MCF 10A (cell line): ENCODE measurements around the gene KLK11. TPM values are rescaled to one million over a fixed set of nuclear protein-coding genes. Genes with fewer than 3 reads are reported as not detected.

Experiments
- BruUV-seq: library from RNA; stranded (reverse); fragments of 400-500 nt; replicated peaks from 2 replicates; lab custom pipeline; 2021; lab: Mats Ljungman, UMichigan
- CTCF ChIA-PET: fragments of 300-600 bp; sonication (Branson Sonifier 250); formaldehyde crosslinking; extraction: SDS; loops from one replicate; lab custom pipeline; 2021; ENCODE audit warnings: antibody characterized with exemption, inconsistent platforms; lab: Yijun Ruan, JAX
- POLR2A ChIA-PET: fragments of 300-600, 350-650 bp; sonication (Branson Sonifier 250); formaldehyde crosslinking; extraction: SDS; loops from one replicate; lab custom pipeline; 2020; ENCODE audit warnings: antibody characterized with exemption, inconsistent platforms; lab: Yijun Ruan, JAX
- DNase-seq: peaks from one replicate; pipeline ENCODE4 v3.0.0-alpha.2; 2018; ENCODE audit not compliant: unreplicated experiment
- H3K27ac Mint-ChIP-seq: one replicate; pipeline ENCODE4 v1.8.0; 2022; ENCODE audit warnings: mild to moderate bottlenecking, low read depth, mixed read lengths; ENCODE audit not compliant: unreplicated experiment
- H3K27me3 Mint-ChIP-seq: one replicate; pipeline ENCODE4 v1.8.0; 2022; ENCODE audit warnings: mixed read lengths; ENCODE audit not compliant: insufficient read depth, unreplicated experiment
- H3K36me3 Mint-ChIP-seq: one replicate; pipeline ENCODE4 v1.8.0; 2022; ENCODE audit warnings: mild to moderate bottlenecking, moderate library complexity, mixed read lengths; ENCODE audit not compliant: insufficient read depth, unreplicated experiment
- H3K4me1 Mint-ChIP-seq: one replicate; pipeline ENCODE4 v1.8.0; 2022; ENCODE audit warnings: mixed read lengths; ENCODE audit not compliant: insufficient read depth, unreplicated experiment
- H3K4me3 Mint-ChIP-seq: one replicate; pipeline ENCODE4 v1.8.0; 2022; ENCODE audit warnings: mild to moderate bottlenecking, moderate library complexity, mixed read lengths; ENCODE audit not compliant: unreplicated experiment
- H3K9me3 Mint-ChIP-seq: one replicate; pipeline ENCODE4 v1.8.0; 2022; ENCODE audit warnings: mixed read lengths; ENCODE audit not compliant: unreplicated experiment
- CTCF ChIP-seq: fragments of 200-600 bp; IDR thresholded peaks from one replicate; pipeline ENCODE4 v1.8.0; 2022; ENCODE audit warnings: antibody characterized with exemption, mild to moderate bottlenecking; ENCODE audit not compliant: unreplicated experiment
- intact Hi-C: fragments of 100-400 bp; cut with micrococcal nuclease; formaldehyde crosslinking; loops from 2 replicates; pipeline ENCODE4 v1.14.1; 2022
- total RNA-seq: library from RNA; stranded (reverse); gene quantifications from 2 replicates; pipeline ENCODE4 v1.2.3, GENCODE V29; 2022

Gene KLK11
- total RNA-seq, 1 experiment from 2014 or later, result not detected

GRCh38 chr19:51014242-51014641 is 12.2 kb downstream of the KLK11 start:
- no peak for DNase-seq
- H3K4me3 Mint-ChIP-seq, result no peak overlapping the region
- H3K27me3 Mint-ChIP-seq, result peaks cover 29% of the 10 kb centered on the region
- ChIA-PET CTCF (no interaction called here), POLR2A (no interaction called here)
- intact Hi-C loops, result no loop called here
- H3K27ac Mint-ChIP-seq, result no peak overlapping the region
- no TSS peak for BruUV-seq
- peaks cover 7% of the 10 kb centered on the region for H3K4me1 Mint-ChIP-seq
- H3K36me3 Mint-ChIP-seq, result no peaks in the 10 kb centered on the region
- H3K9me3 Mint-ChIP-seq, result no peaks in the 10 kb centered on the region
- no peak for TF ChIP-seq CTCF

GRCh38 chr19:51012661-51013190 is 13.7 kb downstream of the KLK11 start:
- POLR2A ChIA-PET, result no interaction called here
- H3K27ac Mint-ChIP-seq, result no peak overlapping the region
- no TSS peak for BruUV-seq
- intact Hi-C loops, result no loop called here
- H3K36me3 Mint-ChIP-seq, result no peaks in the 10 kb centered on the region
- no peak overlapping the region for H3K4me3 Mint-ChIP-seq
- CTCF ChIA-PET, result interaction anchor here (1.0 kb wide), 1 partner anchor 84 kb away, joined by 3 read pairs; no protein-coding TSS in a partner anchor
- H3K27me3 Mint-ChIP-seq, result peaks cover 15% of the 10 kb centered on the region
- peaks cover 7% of the 10 kb centered on the region for H3K4me1 Mint-ChIP-seq
- no peaks in the 10 kb centered on the region for H3K9me3 Mint-ChIP-seq
- no peak for DNase-seq
- no peak for TF ChIP-seq CTCF

GRCh38 chr19:51010066-51010795 is 16.2 kb downstream of the KLK11 start:
- intact Hi-C loops, result no loop called here
- Mint-ChIP-seq H3K4me3 (no peak overlapping the region), H3K36me3 (no peaks in the 10 kb centered on the region), H3K9me3 (no peaks in the 10 kb centered on the region), H3K4me1 (peaks cover 7% of the 10 kb centered on the region), H3K27ac (no peak overlapping the region), H3K27me3 (no peaks in the 10 kb centered on the region)
- TF ChIP-seq CTCF, result no peak
- BruUV-seq, result no TSS peak
- CTCF ChIA-PET, result interaction anchor here (0.7 kb wide), 2 partner anchors 11 to 90 kb away, joined by 4 read pairs; no protein-coding TSS in a partner anchor
- POLR2A ChIA-PET, result no interaction called here
- DNase-seq, result peak; percentile 5

GRCh38 chr19:51009061-51009891 is 17.1 kb downstream of the KLK11 start:
- intact Hi-C loops, result no loop called here
- Mint-ChIP-seq H3K36me3 (no peaks in the 10 kb centered on the region), H3K27me3 (no peaks in the 10 kb centered on the region), H3K4me1 (peaks cover 7% of the 10 kb centered on the region), H3K9me3 (no peaks in the 10 kb centered on the region), H3K27ac (no peak overlapping the region), H3K4me3 (no peak overlapping the region)
- POLR2A ChIA-PET, result no interaction called here
- TF ChIP-seq CTCF, result no peak
- DNase-seq, result no peak
- BruUV-seq, result no TSS peak
- CTCF ChIA-PET, result no interaction called here
